ENCODE results near the gene OVOL3.
A peak's percentile ranks its signal among the peaks of the same experiment; 100 is the strongest.
"Not testable (repeated sequence)": the region's sequence is repeated elsewhere in the genome, so short reads cannot be mapped to it uniquely, and the experiment has no call there.

The OVOL3 gene

DNA sequence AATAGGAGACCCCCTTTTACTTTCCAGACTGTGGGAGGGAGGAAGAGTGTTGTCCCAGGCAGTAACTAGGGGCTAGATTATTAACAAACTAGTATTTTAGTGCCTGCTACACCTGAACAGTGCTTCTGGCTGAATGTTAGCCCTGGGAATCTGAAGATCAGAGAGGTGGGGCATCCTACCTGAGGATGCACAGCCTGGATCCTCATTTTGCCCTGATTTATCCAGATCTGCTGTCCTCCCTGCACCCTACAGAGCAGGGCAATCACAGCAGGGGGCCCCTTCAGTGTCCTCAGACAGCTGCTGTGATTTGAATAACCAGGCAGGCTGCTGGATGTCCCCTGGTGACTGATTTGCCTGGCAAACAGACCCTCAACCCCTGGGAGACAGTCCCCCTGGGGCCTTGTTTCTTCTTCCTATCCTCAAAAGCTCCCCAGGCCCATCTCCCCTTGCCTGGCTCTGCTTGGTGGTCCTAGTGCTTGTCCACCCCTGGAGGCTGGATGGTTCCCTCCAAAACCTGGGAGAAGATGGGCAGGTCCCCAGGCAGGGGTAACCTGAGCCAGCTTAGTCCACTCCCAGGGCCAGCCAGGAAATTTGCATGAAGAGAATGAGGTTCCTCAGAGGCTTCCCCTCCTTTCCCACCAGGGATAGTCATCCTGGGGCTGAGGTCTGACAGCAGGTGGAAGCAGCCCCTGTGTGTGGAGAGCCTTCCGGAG, at the start of gene OVOL3:
Gene OVOL3 (plus strand): TSS at position 657 of the 713 bp plus-strand sequence. CDS start 60 bp downstream, outside the sequence.
- Histone ChIP-seq H3K4me1 (ENCODE audit: control insufficient read depth in 5 of 5, insufficient read depth in 5 of 5, low read length in 5 of 5) (peaks cover 1 to 17% (median 15%) of the 10 kb centered on the region in 5 donors), H3K9ac (ENCODE audit: low read length in 5 of 5) (peak within 1 kb of the TSS in 1 of 5 donors; percentile 30), H3K9me3 (ENCODE audit: control insufficient read depth in 5 of 5, low read length in 5 of 5) (no peaks in the 10 kb centered on the region), H3K36me3 (ENCODE audit: control insufficient read depth in 5 of 5, insufficient read depth in 5 of 5, low read length in 5 of 5) (peaks cover 0 to 41% (median 19%) of the 10 kb centered on the region in 5 donors), H3K4me3 (ENCODE audit: low read depth in 1 of 5, low read length in 5 of 5) (no peak within 1 kb of the TSS), H3K27me3 (ENCODE audit: control insufficient read depth in 5 of 5, insufficient read depth in 4 of 5, low read length in 5 of 5) (no peaks in the 10 kb centered on the region), H3K27ac (ENCODE audit: low read depth, low read length) (no peak within 1 kb of the TSS)

- H3K27me3 ChIP-seq (ENCODE audit: control insufficient read depth in 5 of 5, insufficient read depth in 4 of 5, low read length in 5 of 5) = no peaks in the 10 kb centered on the region
- no peaks in the 10 kb centered on the region for H3K36me3 ChIP-seq (ENCODE audit: control insufficient read depth in 5 of 5, insufficient read depth in 5 of 5, low read length in 5 of 5)
- no peaks in the 10 kb centered on the region for H3K4me1 ChIP-seq (ENCODE audit: control insufficient read depth in 5 of 5, insufficient read depth in 5 of 5, low read length in 5 of 5)
- peak overlapping the region in 2 of 5 donors; percentile 0 to 18 for H3K9ac ChIP-seq (ENCODE audit: low read length in 5 of 5)
- no peaks in the 10 kb centered on the region for H3K9me3 ChIP-seq (ENCODE audit: control insufficient read depth in 5 of 5, low read length in 5 of 5)
- no peak overlapping the region for H3K4me3 ChIP-seq (ENCODE audit: low read depth in 1 of 5, low read length in 5 of 5)
- H3K27ac ChIP-seq (ENCODE audit: low read depth, low read length) = no peak overlapping the region
Observed at GRCh38 chr19:36061367-36061766, 49.6 kb upstream of the OVOL3 start.

- H3K9ac ChIP-seq (ENCODE audit: low read length in 5 of 5) = no peak overlapping the region
- no peaks in the 10 kb centered on the region for H3K36me3 ChIP-seq (ENCODE audit: control insufficient read depth in 5 of 5, insufficient read depth in 5 of 5, low read length in 5 of 5)
- no peaks in the 10 kb centered on the region for H3K4me1 ChIP-seq (ENCODE audit: control insufficient read depth in 5 of 5, insufficient read depth in 5 of 5, low read length in 5 of 5)
Observed at GRCh38 chr19:36064826-36065225, 46.1 kb upstream of the OVOL3 start.

DNA sequence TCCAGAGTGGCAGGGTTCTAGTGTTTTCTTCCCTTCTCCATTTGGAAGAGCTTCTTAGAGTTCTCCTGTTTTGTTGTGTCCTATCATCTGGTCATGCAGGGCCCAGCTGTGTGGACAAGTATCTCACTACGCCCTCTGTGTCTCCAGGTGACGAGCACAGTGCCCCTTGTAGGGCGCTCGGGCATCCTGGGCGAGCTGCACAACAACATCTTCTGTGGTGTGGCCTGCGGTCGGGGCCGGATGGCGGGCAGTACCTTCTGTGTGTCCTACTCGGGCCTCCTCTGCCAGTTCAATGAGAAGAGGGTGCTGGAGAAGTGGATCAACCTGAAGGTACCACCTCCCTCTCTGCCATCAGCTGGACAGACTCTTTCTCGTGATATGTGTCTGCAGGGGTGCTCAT, 43.3 kb upstream of the OVOL3 start:
- no peaks in the 10 kb centered on the region for H3K27me3 ChIP-seq (ENCODE audit: control insufficient read depth in 5 of 5, insufficient read depth in 4 of 5, low read length in 5 of 5)
- H3K36me3 ChIP-seq (ENCODE audit: control insufficient read depth in 5 of 5, insufficient read depth in 5 of 5, low read length in 5 of 5) = no peaks in the 10 kb centered on the region
- no peak overlapping the region for H3K27ac ChIP-seq (ENCODE audit: low read depth, low read length)
- H3K9ac ChIP-seq (ENCODE audit: low read length in 5 of 5) = no peak overlapping the region
- peaks cover 0 to 4% (median 0%) of the 10 kb centered on the region in 5 donors for H3K4me1 ChIP-seq (ENCODE audit: control insufficient read depth in 5 of 5, insufficient read depth in 5 of 5, low read length in 5 of 5)
- H3K4me3 ChIP-seq (ENCODE audit: low read depth in 1 of 5, low read length in 5 of 5) = no peak overlapping the region
- no peaks in the 10 kb centered on the region for H3K9me3 ChIP-seq (ENCODE audit: control insufficient read depth in 5 of 5, low read length in 5 of 5)

More at GRCh38 chr19:36064826-36065225, 46.1 kb upstream of the OVOL3 start:
- Histone ChIP-seq H3K27ac (ENCODE audit: low read depth, low read length) (no peak overlapping the region), H3K4me3 (ENCODE audit: low read depth in 1 of 5, low read length in 5 of 5) (no peak overlapping the region), H3K27me3 (ENCODE audit: control insufficient read depth in 5 of 5, insufficient read depth in 4 of 5, low read length in 5 of 5) (no peaks in the 10 kb centered on the region), H3K9me3 (ENCODE audit: control insufficient read depth in 5 of 5, low read length in 5 of 5) (no peaks in the 10 kb centered on the region)

GRCh38 chr19:36068810-36069499, 42.0 kb upstream of the OVOL3 start:
- not testable (repeated sequence) for H3K27ac ChIP-seq (ENCODE audit: low read depth, low read length); H3K4me1 ChIP-seq (ENCODE audit: control insufficient read depth in 5 of 5, insufficient read depth in 5 of 5, low read length in 5 of 5); H3K36me3 ChIP-seq (ENCODE audit: control insufficient read depth in 5 of 5, insufficient read depth in 5 of 5, low read length in 5 of 5); H3K27me3 ChIP-seq (ENCODE audit: control insufficient read depth in 5 of 5, insufficient read depth in 4 of 5, low read length in 5 of 5); H3K9me3 ChIP-seq (ENCODE audit: control insufficient read depth in 5 of 5, low read length in 5 of 5); H3K4me3 ChIP-seq (ENCODE audit: low read depth in 1 of 5, low read length in 5 of 5); H3K9ac ChIP-seq (ENCODE audit: low read length in 5 of 5)

GRCh38 chr19:36072081-36072480, 38.9 kb upstream of the OVOL3 start:
- H3K36me3 ChIP-seq (ENCODE audit: control insufficient read depth in 5 of 5, insufficient read depth in 5 of 5, low read length in 5 of 5) = no peaks in the 10 kb centered on the region
- H3K9me3 ChIP-seq (ENCODE audit: control insufficient read depth in 5 of 5, low read length in 5 of 5) = no peaks in the 10 kb centered on the region
- H3K27me3 ChIP-seq (ENCODE audit: control insufficient read depth in 5 of 5, insufficient read depth in 4 of 5, low read length in 5 of 5) = no peaks in the 10 kb centered on the region
- H3K9ac ChIP-seq (ENCODE audit: low read length in 5 of 5) = no peak overlapping the region
- peaks cover 0 to 4% (median 0%) of the 10 kb centered on the region in 5 donors for H3K4me1 ChIP-seq (ENCODE audit: control insufficient read depth in 5 of 5, insufficient read depth in 5 of 5, low read length in 5 of 5)
- H3K27ac ChIP-seq (ENCODE audit: low read depth, low read length) = no peak overlapping the region
- no peak overlapping the region for H3K4me3 ChIP-seq (ENCODE audit: low read depth in 1 of 5, low read length in 5 of 5)

DNA sequence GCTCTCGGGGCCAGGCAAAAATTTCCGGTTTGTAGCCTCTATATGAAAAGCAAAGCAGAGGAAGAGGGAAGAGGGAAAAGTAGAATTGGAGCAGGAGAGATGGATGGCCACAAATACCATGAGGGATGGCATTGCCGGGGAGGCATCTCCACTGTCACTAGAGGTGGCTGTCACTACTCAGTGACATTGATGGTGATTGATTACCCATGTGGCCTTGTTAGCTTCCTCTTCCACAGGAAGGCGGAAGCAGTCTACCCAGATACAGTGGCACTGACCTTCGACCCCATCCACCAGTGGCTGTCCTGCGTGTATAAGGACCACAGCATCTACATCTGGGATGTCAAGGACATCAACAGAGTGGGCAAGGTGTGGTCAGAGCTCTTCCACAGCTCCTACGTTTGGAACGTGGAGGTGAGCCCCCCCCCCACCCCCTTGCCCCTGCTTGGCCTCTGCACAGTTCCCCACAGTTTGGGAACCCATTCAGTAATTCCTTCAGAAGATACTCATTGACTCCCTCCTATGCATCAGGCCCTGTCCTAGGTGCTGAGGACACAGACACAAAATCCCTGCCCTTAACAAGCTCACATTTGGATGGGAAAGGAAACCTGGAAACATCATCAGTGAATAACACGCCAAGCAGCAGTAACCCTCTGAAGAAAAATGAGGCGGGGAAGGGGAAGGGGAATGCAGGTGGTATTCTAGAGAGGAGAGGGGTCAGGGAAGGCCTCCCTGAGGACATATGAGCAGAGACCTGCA, 37.6 kb upstream of the OVOL3 start:
- H3K4me3 ChIP-seq (ENCODE audit: low read depth in 1 of 5, low read length in 5 of 5) = no peak overlapping the region
- no peaks in the 10 kb centered on the region for H3K36me3 ChIP-seq (ENCODE audit: control insufficient read depth in 5 of 5, insufficient read depth in 5 of 5, low read length in 5 of 5)
- H3K4me1 ChIP-seq (ENCODE audit: control insufficient read depth in 5 of 5, insufficient read depth in 5 of 5, low read length in 5 of 5) = peaks cover 0 to 4% (median 0%) of the 10 kb centered on the region in 5 donors
- H3K27ac ChIP-seq (ENCODE audit: low read depth, low read length) = no peak overlapping the region
- no peak overlapping the region for H3K9ac ChIP-seq (ENCODE audit: low read length in 5 of 5)
- no peaks in the 10 kb centered on the region for H3K9me3 ChIP-seq (ENCODE audit: control insufficient read depth in 5 of 5, low read length in 5 of 5)
- H3K27me3 ChIP-seq (ENCODE audit: control insufficient read depth in 5 of 5, insufficient read depth in 4 of 5, low read length in 5 of 5) = no peaks in the 10 kb centered on the region

GRCh38 chr19:36079389-36079945, 31.5 kb upstream of the OVOL3 start:
- Histone ChIP-seq H3K27me3 (ENCODE audit: control insufficient read depth in 5 of 5, insufficient read depth in 4 of 5, low read length in 5 of 5) (no peaks in the 10 kb centered on the region), H3K4me3 (ENCODE audit: low read depth in 1 of 5, low read length in 5 of 5) (no peak overlapping the region), H3K9ac (ENCODE audit: low read length in 5 of 5) (no peak overlapping the region), H3K27ac (ENCODE audit: low read depth, low read length) (no peak overlapping the region), H3K9me3 (ENCODE audit: control insufficient read depth in 5 of 5, low read length in 5 of 5) (no peaks in the 10 kb centered on the region), H3K36me3 (ENCODE audit: control insufficient read depth in 5 of 5, insufficient read depth in 5 of 5, low read length in 5 of 5) (no peaks in the 10 kb centered on the region), H3K4me1 (ENCODE audit: control insufficient read depth in 5 of 5, insufficient read depth in 5 of 5, low read length in 5 of 5) (no peaks in the 10 kb centered on the region)

DNA sequence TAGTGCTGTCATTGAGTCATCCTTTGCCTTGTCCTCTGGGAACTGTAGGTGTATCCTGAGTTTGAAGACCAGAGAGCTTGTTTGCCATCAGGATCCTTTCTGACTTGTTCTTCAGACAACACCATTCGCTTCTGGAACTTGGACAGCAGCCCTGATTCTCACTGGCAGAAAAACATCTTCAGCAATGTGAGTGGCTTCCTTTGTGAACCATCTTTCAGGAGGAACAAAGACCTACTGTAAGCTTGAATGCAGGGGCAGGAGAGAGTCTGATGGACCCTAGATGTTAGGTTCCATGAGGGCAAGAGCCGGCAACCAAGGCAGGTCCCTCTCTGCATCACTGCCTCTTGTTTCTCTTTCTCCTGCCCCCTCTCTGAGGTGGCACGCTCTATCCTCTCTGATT, 29.6 kb upstream of the OVOL3 start:
- H3K4me1 ChIP-seq (ENCODE audit: control insufficient read depth in 5 of 5, insufficient read depth in 5 of 5, low read length in 5 of 5) = no peaks in the 10 kb centered on the region
- H3K36me3 ChIP-seq (ENCODE audit: control insufficient read depth in 5 of 5, insufficient read depth in 5 of 5, low read length in 5 of 5) = no peaks in the 10 kb centered on the region
- H3K9ac ChIP-seq (ENCODE audit: low read length in 5 of 5) = no peak overlapping the region
- no peaks in the 10 kb centered on the region for H3K9me3 ChIP-seq (ENCODE audit: control insufficient read depth in 5 of 5, low read length in 5 of 5)
- no peak overlapping the region for H3K27ac ChIP-seq (ENCODE audit: low read depth, low read length)
- no peak overlapping the region for H3K4me3 ChIP-seq (ENCODE audit: low read depth in 1 of 5, low read length in 5 of 5)
- H3K27me3 ChIP-seq (ENCODE audit: control insufficient read depth in 5 of 5, insufficient read depth in 4 of 5, low read length in 5 of 5) = no peaks in the 10 kb centered on the region

GRCh38 chr19:36081894-36082293, 29.0 kb upstream of the OVOL3 start:
- no peak overlapping the region for H3K27ac ChIP-seq (ENCODE audit: low read depth, low read length)
- H3K36me3 ChIP-seq (ENCODE audit: control insufficient read depth in 5 of 5, insufficient read depth in 5 of 5, low read length in 5 of 5) = no peaks in the 10 kb centered on the region
- H3K4me3 ChIP-seq (ENCODE audit: low read depth in 1 of 5, low read length in 5 of 5) = no peak overlapping the region
- no peak overlapping the region for H3K9ac ChIP-seq (ENCODE audit: low read length in 5 of 5)
- no peaks in the 10 kb centered on the region for H3K4me1 ChIP-seq (ENCODE audit: control insufficient read depth in 5 of 5, insufficient read depth in 5 of 5, low read length in 5 of 5)
- no peaks in the 10 kb centered on the region for H3K27me3 ChIP-seq (ENCODE audit: control insufficient read depth in 5 of 5, insufficient read depth in 4 of 5, low read length in 5 of 5)
- no peaks in the 10 kb centered on the region for H3K9me3 ChIP-seq (ENCODE audit: control insufficient read depth in 5 of 5, low read length in 5 of 5)
